HepG2 (cell line): ENCODE measurements around the gene DNASE2. TPM values are rescaled to one million over a fixed set of nuclear protein-coding genes. Genes with fewer than 3 reads are reported as not detected.

Source experiments
- ETV5 ChIP-seq: IDR thresholded peaks from 2 replicates; pipeline ENCODE4 v1.6.1; 2018; ENCODE audit warnings: missing biosample characterization, missing genetic modification reagents, inconsistent platforms, borderline replicate concordance
- FOXA3 ChIP-seq: IDR thresholded peaks from 2 replicates; pipeline ENCODE4 v1.6.1; 2016; ENCODE audit warnings: missing genetic modification reagents, missing compliant biosample characterization
- HDAC1 ChIP-seq: sonication (generic); formaldehyde crosslinking; IDR thresholded peaks from 2 replicates; pipeline ENCODE4 v1.5.1; 2020; ENCODE audit warnings: mild to moderate bottlenecking, missing genetic modification reagents
- KDM3A ChIP-seq: IDR thresholded peaks from 2 replicates; pipeline ENCODE4 v1.6.1; 2018; ENCODE audit warnings: low read depth, missing compliant biosample characterization
- KLF16 ChIP-seq, 2 experiments: sonication (generic) in 1 of 2; formaldehyde crosslinking in 1 of 2; IDR thresholded peaks; 2 replicates each; pipeline versions ENCODE4 v1.6.1 to v1.8.0; 2016 to 2023; ENCODE audit warnings: missing genetic modification reagents in 2 of 2, missing compliant biosample characterization in 1 of 2
- MBNL3 ChIP-seq: fragments of 250-450 bp; sonication (Bioruptor Pico); conservative IDR thresholded peaks from 2 replicates; pipeline ENCODE4 v1.8.0; 2022; ENCODE audit warnings: mild to moderate bottlenecking, inconsistent platforms
- MZF1 ChIP-seq: sonication (generic); formaldehyde crosslinking; IDR thresholded peaks from 2 replicates; pipeline ENCODE4 v1.8.1; 2023; ENCODE audit warnings: mild to moderate bottlenecking, missing genetic modification reagents, borderline replicate concordance
- ZNF207 ChIP-seq: fragments of 450-650 bp; IDR thresholded peaks from 2 replicates; pipeline ENCODE4 v1.6.1; 2016; ENCODE audit warnings: antibody characterized with exemption, borderline replicate concordance
- ZNF263 ChIP-seq: sonication (generic); formaldehyde crosslinking; IDR thresholded peaks from 2 replicates; pipeline ENCODE4 v1.4.0; 2020; ENCODE audit warnings: missing genetic modification reagents
- ZNF318 ChIP-seq: sonication (generic); formaldehyde crosslinking; IDR thresholded peaks from 2 replicates; pipeline ENCODE4 v1.4.0; 2020; ENCODE audit warnings: mild to moderate bottlenecking, missing genetic modification reagents
- ZNF333 ChIP-seq: sonication (generic); formaldehyde crosslinking; IDR thresholded peaks from 2 replicates; pipeline ENCODE4 v1.4.0; 2020; ENCODE audit warnings: mild to moderate bottlenecking, missing genetic modification reagents, borderline replicate concordance
- ZNF407 ChIP-seq: sonication (generic); formaldehyde crosslinking; IDR thresholded peaks from one replicate; pipeline ENCODE4 v1.5.1; 2020; ENCODE audit warnings: mild to moderate bottlenecking, missing genetic modification reagents; ENCODE audit errors: not compliant biosample characterization
- polyA plus RNA-seq, 8 experiments: library from polyadenylated mRNA; depleted of rRNA in 3 of 8; stranded (reverse) in 7 of 8; unstranded in 1 of 8; fragments of >200 nt; fragmentation: Illumina TruSeq in 4 of 8; extraction: Trizol in 4 of 8; gene quantifications; 2 replicates each; pipeline versions ENCODE4 v1.2.1 to v1.2.3, GENCODE V29; 2011 to 2016; ENCODE audit warnings: low read depth in 4 of 8, missing spikeins in 1 of 8, mixed read lengths in 1 of 8; ENCODE audit not compliant: insufficient read depth in 1 of 8
- total RNA-seq, 5 experiments: library from RNA; depleted of rRNA; stranded (reverse); fragments of >200 nt; fragmentation: Illumina TruSeq; extraction: Trizol; gene quantifications; 2 replicates each; pipeline ENCODE4 v1.2.3, GENCODE V29; 2016; ENCODE audit warnings: low read depth in 1 of 5

DNASE2 gene
- total and polyA plus RNA-seq, 2 of the 13 experiments (the other 11 are each of a cell fraction or from before 2014, with no cell fraction given): 7.5 to 16.2 TPM

DNA sequence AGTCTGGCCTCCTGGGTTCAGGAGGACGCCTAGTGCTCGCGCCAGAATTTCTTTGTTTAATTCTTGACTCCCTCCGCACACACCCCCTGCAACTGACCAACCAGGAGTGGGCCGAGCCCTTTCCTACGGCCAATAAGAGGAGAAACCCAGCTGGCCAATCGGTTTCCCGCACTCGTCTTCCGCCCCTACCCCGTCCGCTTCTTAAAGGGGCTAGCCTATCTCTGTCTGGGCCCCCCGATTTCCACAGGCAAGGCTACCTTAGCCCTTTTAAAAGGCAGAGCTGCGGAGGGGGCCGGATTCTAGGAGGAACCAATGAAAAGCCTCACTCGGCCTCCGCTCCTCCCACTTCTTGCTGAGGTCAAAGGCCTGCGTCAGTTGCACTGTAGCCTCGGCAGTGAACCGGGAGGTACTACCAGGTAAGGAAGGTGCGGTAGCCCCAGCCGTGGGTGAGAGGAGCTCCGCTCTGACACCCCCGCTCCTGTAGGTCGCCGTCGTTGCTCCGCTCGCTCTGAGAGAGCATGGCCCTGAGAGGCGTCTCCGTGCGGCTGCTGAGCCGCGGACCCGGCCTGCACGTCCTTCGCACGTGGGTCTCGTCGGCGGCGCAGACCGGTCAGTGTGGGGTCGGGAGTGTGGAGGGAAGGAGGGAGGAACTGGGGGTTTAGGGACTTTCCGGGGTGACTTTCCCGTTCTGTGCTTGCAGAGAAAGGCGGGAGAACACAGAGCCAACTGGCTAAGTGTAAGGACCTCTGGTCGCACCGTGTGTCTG lies 9.7 kb upstream of the DNASE2 start, which contains the start of gene GCDH (continued):
- no peak for TF ChIP-seq ZNF318
- TF ChIP-seq MBNL3 (CRISPR knock-in tag): no peak
- peak; percentile 99 for TF ChIP-seq HDAC1 (CRISPR knock-in tag)
- TF ChIP-seq MZF1 (CRISPR knock-in tag): no peak
- TF ChIP-seq KLF16 (CRISPR knock-in tag; IDR thresholded peaks at IDR 0.05): peak in 1 of 2 experiments; percentile 65; a peak in 1 of 4 replicates
- TF ChIP-seq ETV5 (CRISPR knock-in tag): no peak
- no peak for TF ChIP-seq ZNF263 (CRISPR knock-in tag)
- TF ChIP-seq FOXA3 (CRISPR knock-in tag): 0 out of 2 replicates have a peak, but pooled peaks have one; percentile 9
- peak; percentile 24 for TF ChIP-seq ZNF407 (CRISPR knock-in tag)
- peak; percentile 80 for TF ChIP-seq ZNF333
- TF ChIP-seq KDM3A: no peak; the same call in 1 of the 2 replicates
- no peak for TF ChIP-seq ZNF207
